Liver (tissue), 9 donors: ENCODE results near the gene ENTPD6. TPM values are rescaled to one million over a fixed set of nuclear protein-coding genes. Genes with fewer than 3 reads are reported as not detected.

Source experiments
- DNase-seq: peaks from one replicate; pipeline ENCODE4 v3.0.0-alpha.2; 2017; ENCODE audit warnings: low spot score
- H3K27ac ChIP-seq, 2 donors: one replicate each; pipeline ENCODE4 v1.7.0; 2013; ENCODE audit warnings: inconsistent platforms in 2 of 2, low read length in 2 of 2, control low read depth in 1 of 2, low read depth in 1 of 2, mild to moderate bottlenecking in 1 of 2
- H3K27me3 ChIP-seq, 4 donors: one replicate each; pipeline versions ENCODE4 v1.6.1 to v1.7.0; 2013; ENCODE audit warnings: low read length in 3 of 4, inconsistent platforms in 1 of 4, mild to moderate bottlenecking in 1 of 4, moderate library complexity in 1 of 4; ENCODE audit not compliant: control insufficient read depth in 4 of 4, insufficient read depth in 4 of 4
- H3K36me3 ChIP-seq, 4 donors: one replicate each; pipeline versions ENCODE4 v1.6.1 to v1.7.0; 2013; ENCODE audit warnings: low read length in 3 of 4, mild to moderate bottlenecking in 3 of 4, low read depth in 1 of 4, moderate library complexity in 1 of 4; ENCODE audit not compliant: control insufficient read depth in 4 of 4, insufficient read depth in 3 of 4
- H3K4me1 ChIP-seq, 4 donors: one replicate each; pipeline versions ENCODE4 v1.6.1 to v1.7.0; 2013; ENCODE audit warnings: low read length in 3 of 4, mild to moderate bottlenecking in 3 of 4, moderate library complexity in 1 of 4; ENCODE audit not compliant: control insufficient read depth in 4 of 4, insufficient read depth in 4 of 4
- H3K4me3 ChIP-seq, 3 donors: one replicate each; pipeline versions ENCODE4 v1.6.1 to v1.7.0; 2013; ENCODE audit warnings: low read length in 3 of 3, control low read depth in 1 of 3, low read depth in 1 of 3, mild to moderate bottlenecking in 1 of 3
- H3K9ac ChIP-seq, 2 donors: one replicate each; pipeline ENCODE4 v1.7.0; 2013; ENCODE audit warnings: low read length in 2 of 2, mild to moderate bottlenecking in 2 of 2, moderate library complexity in 2 of 2, control low read depth in 1 of 2, low read depth in 1 of 2
- H3K9me3 ChIP-seq, 4 donors: one replicate each; pipeline versions ENCODE4 v1.6.1 to v1.7.0; 2013; ENCODE audit warnings: low read length in 3 of 4; ENCODE audit not compliant: control insufficient read depth in 4 of 4
- ATF3 ChIP-seq: IDR thresholded peaks from 2 replicates; pipeline ENCODE4 v1.6.1; 2016; ENCODE audit warnings: antibody characterized with exemption
- CTCF ChIP-seq: fragments of 150-350 bp; IDR thresholded peaks from 2 replicates; pipeline ENCODE4 v1.5.1; 2017; ENCODE audit warnings: improper control_type of control experiment, low read depth, low read length; ENCODE audit not compliant: missing input control
- EGR1 ChIP-seq, 2 donors: IDR thresholded peaks; 2 replicates each; pipeline ENCODE4 v1.6.1; 2016 to 2018; ENCODE audit warnings: antibody characterized with exemption in 2 of 2, low read depth in 2 of 2
- FOXA1 ChIP-seq: IDR thresholded peaks from 2 replicates; pipeline ENCODE4 v1.6.1; 2016; ENCODE audit warnings: antibody characterized with exemption
- GABPA ChIP-seq, 2 donors: IDR thresholded peaks in 1 of 2; conservative IDR thresholded peaks in 1 of 2; 2 replicates each; pipeline ENCODE4 v1.6.1; 2016; ENCODE audit warnings: antibody characterized with exemption in 2 of 2, mild to moderate bottlenecking in 1 of 2, moderate library complexity in 1 of 2
- HNF4A ChIP-seq, 2 donors: conservative IDR thresholded peaks; 2 replicates each; pipeline ENCODE4 v1.6.1; 2016; ENCODE audit warnings: antibody characterized with exemption in 2 of 2, mild to moderate bottlenecking in 2 of 2
- HNF4G ChIP-seq: IDR thresholded peaks from 2 replicates; pipeline ENCODE4 v1.6.1; 2016; ENCODE audit warnings: antibody characterized with exemption
- JUND ChIP-seq, 2 donors: IDR thresholded peaks; 2 replicates each; pipeline ENCODE4 v1.6.1; 2016; ENCODE audit warnings: antibody characterized with exemption in 2 of 2
- MAX ChIP-seq: IDR thresholded peaks from 2 replicates; pipeline ENCODE4 v1.6.1; 2016; ENCODE audit warnings: antibody characterized with exemption
- NR2F2 ChIP-seq: IDR thresholded peaks from 2 replicates; pipeline ENCODE4 v1.6.1; 2016; ENCODE audit warnings: antibody characterized with exemption
- RAD21 ChIP-seq, 2 donors: IDR thresholded peaks; 2 replicates each; pipeline ENCODE4 v1.6.1; 2016; ENCODE audit warnings: antibody characterized with exemption in 2 of 2, mild to moderate bottlenecking in 2 of 2
- REST ChIP-seq: IDR thresholded peaks from 2 replicates; pipeline ENCODE4 v1.6.1; 2016; ENCODE audit warnings: antibody characterized with exemption, mild to moderate bottlenecking
- RXRA ChIP-seq, 2 donors: IDR thresholded peaks; 2 replicates each; pipeline ENCODE4 v1.6.1; 2017 to 2018; ENCODE audit warnings: antibody characterized with exemption in 2 of 2, mild to moderate bottlenecking in 1 of 2
- SP1 ChIP-seq: IDR thresholded peaks from 2 replicates; pipeline ENCODE4 v1.6.1; 2018; ENCODE audit warnings: antibody characterized with exemption, mild to moderate bottlenecking
- TAF1 ChIP-seq: conservative IDR thresholded peaks from 2 replicates; pipeline ENCODE4 v1.6.1; 2016; ENCODE audit warnings: antibody characterized with exemption, mild to moderate bottlenecking
- YY1 ChIP-seq: IDR thresholded peaks from 2 replicates; pipeline ENCODE4 v1.6.1; 2016; ENCODE audit warnings: antibody characterized with exemption, mild to moderate bottlenecking
- ZBTB33 ChIP-seq: IDR thresholded peaks from 2 replicates; pipeline ENCODE4 v1.6.1; 2016; ENCODE audit warnings: antibody characterized with exemption
- WGBS: extraction: QIAGEN DNeasy Blood & Tissue Kit; methylation state at CpG from one replicate; pipeline ENCODE4 v1.1.7; 2013; 5-methylcytosine and 5-hydroxymethylcytosine counted together
- polyA plus RNA-seq, 2 donors: library from polyadenylated mRNA; stranded (reverse) in 1 of 2; unstranded in 1 of 2; fragments of 200-250 nt in 1 of 2; fragments of >200 nt in 1 of 2; fragmentation: Nextera tagmentation in 1 of 2; extraction: Ambion mirVana in 1 of 2; gene quantifications; one replicate each; pipeline versions ENCODE4 v1.2.1 to v1.2.3, GENCODE V29; 2013 to 2015
- total RNA-seq, 2 donors: library from RNA; depleted of rRNA; stranded (reverse); fragments of >200 nt; gene quantifications; one replicate each; pipeline ENCODE4 v1.2.3, GENCODE V29; 2014
- donor health status: healthy.
- donor health status: healthy.
- donor health status: healthy.
- donor health status: healthy.
- donor health status: healthy.

Gene ENTPD6
- total and polyA plus RNA-seq, 4 donors, result 14.9 to 29.9 (median 24.4) TPM

- peaks cover 0 to 10% (median 9%) of the 10 kb centered on the region in 4 donors for H3K36me3 ChIP-seq
- no peaks in the 10 kb centered on the region for H3K4me1 ChIP-seq
- no peaks in the 10 kb centered on the region for H3K9me3 ChIP-seq
- TF ChIP-seq MAX (no peak), HNF4A (conservative IDR thresholded peaks at IDR 0.05) (no peak), SP1 (no peak), TAF1 (no peak), ZBTB33 (no peak), ATF3 (no peak), NR2F2 (no peak), EGR1 (IDR thresholded peaks at IDR 0.05; ENCODE audit: low read depth in 2 of 2) (no peak), REST (no peak), JUND (IDR thresholded peaks at IDR 0.05) (no peak), GABPA (IDR thresholded peaks at IDR 0.05 in 1 of 2, conservative IDR thresholded peaks at IDR 0.05 in 1 of 2) (no peak), RAD21 (IDR thresholded peaks at IDR 0.05) (no peak), FOXA1 (no peak), CTCF (no peak), HNF4G (no peak), RXRA (IDR thresholded peaks at IDR 0.05) (no peak), YY1 (no peak)
- H3K9ac ChIP-seq, result no peak overlapping the region
- 90% methylated on average over 9 of the region's 9 CpGs for WGBS
- H3K4me3 ChIP-seq, result no peak overlapping the region
- H3K27ac ChIP-seq, result no peak overlapping the region
- DNase-seq, result no peak
- no peaks in the 10 kb centered on the region for H3K27me3 ChIP-seq
Measured at GRCh38 chr20:25207960-25208534, 12.5 kb downstream of the ENTPD6 start.
